Fibroblast of pulmonary artery (primary cell): Measurements from ENCODE around the gene RNASE12.
"Not testable (repeated sequence)": the region's sequence is repeated elsewhere in the genome, so short reads cannot be mapped to it uniquely, and the experiment has no call there.

Source experiments
- DNase-seq: peaks from one replicate; pipeline ENCODE4 v3.0.0-alpha.2; 2010; ENCODE audit warnings: low read depth
- H3K4me3 ChIP-seq: replicated peaks from 2 replicates; pipeline ENCODE4 v1.5.1; 2011; ENCODE audit warnings: low read depth, mild to moderate bottlenecking, control low read depth, low read length, moderate library complexity
- TF ChIP-seq, protein P1 (sequence below): IDR thresholded peaks from 2 replicates; pipeline ENCODE4 v1.5.1; 2011; ENCODE audit warnings: mild to moderate bottlenecking, control low read depth, low read length, inconsistent platforms; ENCODE audit errors: missing control alignments

RNASE12 gene

GRCh38 chr14:20597108-20597507, 5.9 kb upstream of the RNASE12 start:
- H3K4me3 ChIP-seq = no peak overlapping the region
- TF ChIP-seq, protein P1, sequence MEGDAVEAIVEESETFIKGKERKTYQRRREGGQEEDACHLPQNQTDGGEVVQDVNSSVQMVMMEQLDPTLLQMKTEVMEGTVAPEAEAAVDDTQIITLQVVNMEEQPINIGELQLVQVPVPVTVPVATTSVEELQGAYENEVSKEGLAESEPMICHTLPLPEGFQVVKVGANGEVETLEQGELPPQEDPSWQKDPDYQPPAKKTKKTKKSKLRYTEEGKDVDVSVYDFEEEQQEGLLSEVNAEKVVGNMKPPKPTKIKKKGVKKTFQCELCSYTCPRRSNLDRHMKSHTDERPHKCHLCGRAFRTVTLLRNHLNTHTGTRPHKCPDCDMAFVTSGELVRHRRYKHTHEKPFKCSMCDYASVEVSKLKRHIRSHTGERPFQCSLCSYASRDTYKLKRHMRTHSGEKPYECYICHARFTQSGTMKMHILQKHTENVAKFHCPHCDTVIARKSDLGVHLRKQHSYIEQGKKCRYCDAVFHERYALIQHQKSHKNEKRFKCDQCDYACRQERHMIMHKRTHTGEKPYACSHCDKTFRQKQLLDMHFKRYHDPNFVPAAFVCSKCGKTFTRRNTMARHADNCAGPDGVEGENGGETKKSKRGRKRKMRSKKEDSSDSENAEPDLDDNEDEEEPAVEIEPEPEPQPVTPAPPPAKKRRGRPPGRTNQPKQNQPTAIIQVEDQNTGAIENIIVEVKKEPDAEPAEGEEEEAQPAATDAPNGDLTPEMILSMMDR = no peak
- no peak for DNase-seq

GRCh38 chr14:20595726-20596125, 4.5 kb upstream of the RNASE12 start:
- DNase-seq, H3K4me3 ChIP-seq: not testable (repeated sequence)

- no peak overlapping the region for H3K4me3 ChIP-seq
- DNase-seq = no peak
- TF ChIP-seq, protein P1 = no peak
These were observed 1.4 kb upstream of the RNASE12 start for GRCh38 chr14:20592574-20592973.

DNA sequence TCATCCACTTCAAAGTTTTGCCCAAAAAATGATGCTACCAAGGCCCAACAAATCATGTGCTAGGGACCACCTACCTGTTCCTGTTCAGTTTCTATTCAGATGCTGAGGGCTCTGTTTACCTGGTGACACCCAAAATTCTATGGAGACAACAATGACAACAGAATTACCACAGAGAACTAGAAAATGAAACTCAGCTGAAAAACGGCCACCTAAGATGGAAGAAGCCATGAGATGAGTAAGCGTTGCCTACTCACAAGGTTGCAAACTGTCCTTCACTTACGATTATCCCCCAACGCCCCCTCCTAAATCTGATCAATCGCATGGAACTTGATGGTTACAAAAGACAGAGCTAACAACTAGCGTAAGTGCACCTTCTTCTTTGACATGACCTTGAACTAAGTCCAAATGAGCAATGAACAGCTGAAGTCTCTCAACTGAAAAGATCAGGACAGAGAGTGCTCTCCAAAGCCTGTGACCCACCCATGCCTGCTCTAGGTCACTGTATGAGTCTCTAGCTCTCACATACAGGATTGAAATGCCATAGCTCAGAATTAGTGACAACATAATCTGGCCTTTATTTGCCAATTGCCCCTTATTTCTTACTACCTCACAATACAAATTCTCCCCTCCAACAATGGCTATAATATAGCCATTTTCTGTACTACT, 3.6 kb downstream of the RNASE12 start, which contains the start of gene RNASE11:
Gene RNASE11, minus strand, starts transcription at position 513 of the 666 bp plus-strand sequence.
- H3K4me3 ChIP-seq = no peak within 1 kb of the TSS
- DNase-seq = no peak
- TF ChIP-seq, protein P1 = no peak

- H3K4me3 ChIP-seq = no peak overlapping the region
- no peak for DNase-seq
- TF ChIP-seq, protein P1 = no peak
These were observed 7.3 kb downstream of the RNASE12 start for GRCh38 chr14:20583908-20584307.

- TF ChIP-seq, protein P1 = no peak
- DNase-seq = no peak
- no peak overlapping the region for H3K4me3 ChIP-seq
These were observed 8.0 kb downstream of the RNASE12 start for GRCh38 chr14:20583142-20583541.

- H3K4me3 ChIP-seq = no peak overlapping the region
- DNase-seq = no peak
- TF ChIP-seq, protein P1 = no peak
These were observed 10.9 kb downstream of the RNASE12 start for GRCh38 chr14:20580242-20580641.
